ENCODE results near the gene CCDC24. TPM values are rescaled to one million over a fixed set of nuclear protein-coding genes. Genes with fewer than 3 reads are reported as not detected.

Gene CCDC24
- polyA plus RNA-seq, 2 of the 4 experiments (the other 2 are of a cell fraction) = 2.0 to 10.2 TPM

- Histone ChIP-seq H3K4me1 (peaks cover 8% of the 10 kb centered on the region; the same call in 1 of the 3 replicates), H3K4me3 (no peak overlapping the region), H3K27ac (no peak overlapping the region), H3K4me2 (no peak overlapping the region), H3K9me3 (no peaks in the 10 kb centered on the region)
- no peak for FAIRE-seq
- WGBS (ENCODE audit: missing lambda C conversion rate) = 84% methylated on average over 6 of the region's 6 CpGs
- TF ChIP-seq HOXB13 (CRISPR knock-in tag; IDR thresholded peaks at IDR 0.05; ENCODE audit: low read depth) = no peak
- TF ChIP-seq KDM1A (IDR thresholded peaks at IDR 0.05; ENCODE audit: low read depth) = no peak
- TF ChIP-seq SREBF2 (IDR thresholded peaks at IDR 0.05) = no peak
- no peak for TF ChIP-seq KDM5A (IDR thresholded peaks at IDR 0.05)
- no peak for TF ChIP-seq TP53 (CRISPR knock-in tag; IDR thresholded peaks at IDR 0.05)
- TF ChIP-seq REST (IDR thresholded peaks at IDR 0.05) = peak; percentile 90
- TF ChIP-seq EHMT2 (IDR thresholded peaks at IDR 0.05; ENCODE audit: low read depth) = peak; percentile 74; the same call in 1 of the 2 replicates
- TF ChIP-seq MAZ (IDR thresholded peaks at IDR 0.05; ENCODE audit: borderline replicate concordance, low read depth, low read length) = no peak
- DNase-seq (ENCODE audit: low read depth in 1 of 2, low spot score in 1 of 2) = no peak
- CTCF ChIA-PET = interaction anchor here (1.0 to 2.1 kb wide), 4 partner anchors 9 to 205 kb away, joined by 3 to 7 read pairs (median 4); no protein-coding TSS in a partner anchor
- POLR2A ChIA-PET = no interaction called here
- ATAC-seq = no peak
These were observed 23.0 kb upstream of the CCDC24 start for GRCh38 chr1:43968348-43968948.

- WGBS (ENCODE audit: missing lambda C conversion rate) = 62% methylated on average over 7 of the region's 7 CpGs
- Histone ChIP-seq H3K4me3 (no peak overlapping the region), H3K4me2 (peak overlapping the region; percentile 43; the same call in 2 of the 3 replicates), H3K9me3 (no peaks in the 10 kb centered on the region), H3K27ac (no peak overlapping the region), H3K4me1 (peaks cover 11% of the 10 kb centered on the region; the same call in 1 of the 3 replicates)
- CTCF ChIA-PET = interaction anchor here (0.9 to 1.7 kb wide), 4 partner anchors 9 to 206 kb away, joined by 3 to 5 read pairs (median 3); no protein-coding TSS in a partner anchor
- DNase-seq (ENCODE audit: low read depth in 1 of 2, low spot score in 1 of 2) = no peak
- POLR2A ChIA-PET = no interaction called here
- no peak for ATAC-seq
- FAIRE-seq = no peak
- TF ChIP-seq FOSB (CRISPR knock-in tag; IDR thresholded peaks at IDR 0.05) = no peak
- no peak for TF ChIP-seq HMGXB4 (CRISPR knock-in tag; IDR thresholded peaks at IDR 0.05; ENCODE audit: borderline replicate concordance)
- TF ChIP-seq SMC3 (IDR thresholded peaks at IDR 0.05) = no peak
- no peak for TF ChIP-seq POLR2A (IDR thresholded peaks at IDR 0.05; ENCODE audit: low read length)
- no peak for TF ChIP-seq RCOR1 (IDR thresholded peaks at IDR 0.05; ENCODE audit: low read depth, low read length)
- no peak for TF ChIP-seq BHLHE40 (IDR thresholded peaks at IDR 0.05; ENCODE audit: low read depth, low read length)
- TF ChIP-seq JUNB (IDR thresholded peaks at IDR 0.05) = no peak
- TF ChIP-seq POLR2AphosphoS2 (conservative IDR thresholded peaks at IDR 0.05; ENCODE audit: low read length) = no peak
- no peak for TF ChIP-seq HOXB13 (CRISPR knock-in tag; IDR thresholded peaks at IDR 0.05; ENCODE audit: low read depth)
- no peak for TF ChIP-seq NR3C1 (IDR thresholded peaks at IDR 0.05)
- no peak for TF ChIP-seq TP53 (CRISPR knock-in tag; IDR thresholded peaks at IDR 0.05)
- no peak for TF ChIP-seq KDM1A (IDR thresholded peaks at IDR 0.05; ENCODE audit: low read depth)
- TF ChIP-seq ZSCAN20 (CRISPR knock-in tag; IDR thresholded peaks at IDR 0.05) = no peak
- no peak for TF ChIP-seq PBX3 (IDR thresholded peaks at IDR 0.05)
- no peak for TF ChIP-seq CHD4 (IDR thresholded peaks at IDR 0.05; ENCODE audit: borderline replicate concordance)
- TF ChIP-seq PHF8 (IDR thresholded peaks at IDR 0.05; ENCODE audit: borderline replicate concordance, low read depth) = no peak
- no peak for TF ChIP-seq MAZ (IDR thresholded peaks at IDR 0.05; ENCODE audit: borderline replicate concordance, low read depth, low read length)
- no peak for TF ChIP-seq CHD2 (IDR thresholded peaks at IDR 0.05; ENCODE audit: low read length, partially characterized antibody)
- no peak for TF ChIP-seq ZC3H11A (IDR thresholded peaks at IDR 0.05)
These were observed 22.0 kb upstream of the CCDC24 start for GRCh38 chr1:43969416-43969745.
